ENCODE data around the gene BST1. TPM values are rescaled to one million over a fixed set of nuclear protein-coding genes. Genes with fewer than 3 reads are reported as not detected.

The BST1 gene
- total and polyA plus RNA-seq, 12 donors = 1.3 to 5.7 (median 3.0) TPM

GRCh38 chr4:15681372-15682241, 21.3 kb upstream of the BST1 start, which contains the start of gene FAM200B:
Gene FAM200B (plus strand): TSS chr4:15681827. CDS start chr4:15686978, 5,151 bp downstream.
- WGBS, 2 donors = 0% methylated on average over 56 of the region's 56 CpGs
- no peaks in the 10 kb centered on the region for H3K27me3 ChIP-seq
- TF ChIP-seq, protein P1, sequence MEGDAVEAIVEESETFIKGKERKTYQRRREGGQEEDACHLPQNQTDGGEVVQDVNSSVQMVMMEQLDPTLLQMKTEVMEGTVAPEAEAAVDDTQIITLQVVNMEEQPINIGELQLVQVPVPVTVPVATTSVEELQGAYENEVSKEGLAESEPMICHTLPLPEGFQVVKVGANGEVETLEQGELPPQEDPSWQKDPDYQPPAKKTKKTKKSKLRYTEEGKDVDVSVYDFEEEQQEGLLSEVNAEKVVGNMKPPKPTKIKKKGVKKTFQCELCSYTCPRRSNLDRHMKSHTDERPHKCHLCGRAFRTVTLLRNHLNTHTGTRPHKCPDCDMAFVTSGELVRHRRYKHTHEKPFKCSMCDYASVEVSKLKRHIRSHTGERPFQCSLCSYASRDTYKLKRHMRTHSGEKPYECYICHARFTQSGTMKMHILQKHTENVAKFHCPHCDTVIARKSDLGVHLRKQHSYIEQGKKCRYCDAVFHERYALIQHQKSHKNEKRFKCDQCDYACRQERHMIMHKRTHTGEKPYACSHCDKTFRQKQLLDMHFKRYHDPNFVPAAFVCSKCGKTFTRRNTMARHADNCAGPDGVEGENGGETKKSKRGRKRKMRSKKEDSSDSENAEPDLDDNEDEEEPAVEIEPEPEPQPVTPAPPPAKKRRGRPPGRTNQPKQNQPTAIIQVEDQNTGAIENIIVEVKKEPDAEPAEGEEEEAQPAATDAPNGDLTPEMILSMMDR (IDR thresholded peaks at IDR 0.05) = peak in 3 of 9 donors; percentile 11 to 26 (median 24)

DNA sequence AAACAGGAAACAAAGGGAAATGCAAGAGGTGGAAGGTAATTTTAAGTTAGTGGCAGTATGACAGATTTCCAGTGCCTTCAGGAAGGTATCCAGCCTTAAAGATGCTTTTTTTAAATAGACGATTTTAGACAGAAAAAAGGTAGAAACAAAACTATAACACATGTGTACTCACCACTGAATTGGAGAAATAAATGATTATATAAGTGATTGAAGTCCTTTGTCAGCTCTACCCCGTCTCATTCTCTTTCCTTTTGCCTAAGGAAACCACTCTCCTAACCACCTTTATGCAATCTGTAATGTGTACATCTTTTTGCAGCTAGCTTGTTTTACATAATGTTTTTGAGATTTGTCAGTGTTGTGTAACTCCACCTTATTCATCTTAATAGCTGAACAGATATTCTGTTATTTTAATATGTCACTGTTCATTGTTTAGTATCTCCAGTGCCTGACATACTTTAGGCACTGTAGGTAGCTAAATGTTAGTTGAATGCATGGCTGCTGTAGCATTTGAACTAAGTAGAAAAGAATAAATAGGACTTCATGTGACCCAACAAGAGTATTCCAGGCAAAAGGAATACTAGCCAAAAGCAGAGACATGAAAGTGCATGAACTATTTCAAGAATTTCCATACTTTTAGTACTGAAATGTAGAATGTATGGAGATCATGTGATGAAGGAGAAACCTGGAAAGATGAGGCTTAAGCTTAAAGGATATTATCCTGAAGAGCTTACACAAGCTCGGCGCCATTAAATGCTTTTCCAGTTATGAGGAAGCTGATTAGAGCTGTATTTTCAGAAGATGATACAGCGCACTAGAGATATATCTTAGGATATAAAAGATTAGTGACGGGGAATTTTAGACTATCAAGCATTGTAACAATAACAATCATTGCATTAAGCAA, 20.4 kb upstream of the BST1 start:
- intact Hi-C loops (cut with DNase I) = loop anchor here in 1 of 10 donors (2.0 kb wide), 1 partner anchor 28 kb away; the partner anchor contains the start of gene FBXL5
- H3K4me1 ChIP-seq = peaks cover 0 to 74% (median 28%) of the 10 kb centered on the region in 9 donors
- WGBS, 2 donors = 25 to 37% methylated on average over 6 of the region's 6 CpGs
- H3K36me3 ChIP-seq = peaks cover 0 to 33% (median 10%) of the 10 kb centered on the region in 9 donors
- peak overlapping the region; percentile 68 to 94 (median 79) for H3K4me3 ChIP-seq
- no peak for DNase-seq
- peak in 2 of 8 donors; percentile 3 to 13 for ATAC-seq
- H3K27me3 ChIP-seq = no peaks in the 10 kb centered on the region
- TF ChIP-seq, protein P1 (IDR thresholded peaks at IDR 0.05) = no peak
- H3K27ac ChIP-seq = peak overlapping the region; percentile 69 to 95 (median 92)
- no peaks in the 10 kb centered on the region for H3K9me3 ChIP-seq

More at GRCh38 chr4:15681372-15682241, 21.3 kb upstream of the BST1 start, which contains the start of gene FAM200B:
- Histone ChIP-seq H3K4me1 (peaks cover 0 to 76% (median 28%) of the 10 kb centered on the region in 9 donors), H3K4me3 (peak within 1 kb of the TSS; percentile 68 to 94 (median 79)), H3K9me3 (no peaks in the 10 kb centered on the region), H3K27ac (peak within 1 kb of the TSS; percentile 69 to 95 (median 92)), H3K36me3 (peaks cover 0 to 24% (median 6%) of the 10 kb centered on the region in 9 donors)
- intact Hi-C loops (cut with DNase I) = loop anchor here in 2 of 10 donors (1.0 to 2.0 kb wide), 2 partner anchors 26 to 27 kb away; partner anchors contain the start of gene FBXL5 (in 2 of the 2)
- ATAC-seq (peak; percentile 98 to 99 (median 99)), DNase-seq (peak; percentile 99 to 100)

DNA sequence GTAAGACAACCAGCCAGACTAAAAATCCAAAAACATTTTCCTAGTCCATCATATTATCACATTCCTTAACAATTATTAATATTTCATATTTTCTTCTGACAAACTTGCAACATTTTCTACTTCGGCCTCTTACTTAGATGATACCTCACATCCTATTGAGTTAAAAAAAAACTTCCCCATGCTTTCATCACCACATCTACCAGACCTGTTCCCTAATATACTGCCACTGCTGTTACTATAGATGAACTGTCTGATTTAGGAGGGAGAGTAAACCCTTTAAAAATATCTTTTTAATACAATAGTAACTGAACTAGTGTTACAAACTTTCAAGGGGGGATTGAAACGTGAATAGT, 19.7 kb upstream of the BST1 start:
- intact Hi-C loops (cut with DNase I) = loop anchor here in 1 of 10 donors (2.0 kb wide), 1 partner anchor 28 kb away; the partner anchor contains the start of gene FBXL5
- WGBS, 2 donors = 82 to 85% methylated on average over 2 of the region's 2 CpGs
- Histone ChIP-seq H3K9me3 (no peaks in the 10 kb centered on the region), H3K36me3 (peaks cover 0 to 39% (median 10%) of the 10 kb centered on the region in 9 donors), H3K27ac (peak overlapping the region in 3 of 10 donors; percentile 85 to 95 (median 92)), H3K4me1 (peaks cover 0 to 67% (median 28%) of the 10 kb centered on the region in 9 donors), H3K27me3 (no peaks in the 10 kb centered on the region), H3K4me3 (peak overlapping the region in 5 of 10 donors; percentile 71 to 94 (median 83))
- TF ChIP-seq, protein P1 (IDR thresholded peaks at IDR 0.05) = no peak
- DNase-seq = no peak
- ATAC-seq = no peak
